A673 (cell line): ENCODE results near the gene GATAD2B. TPM values are rescaled to one million over a fixed set of nuclear protein-coding genes. Genes with fewer than 3 reads are reported as not detected.

Experiments
- BruUV-seq: library from RNA; stranded (reverse); fragments of 400-500 nt; replicated peaks from 2 replicates; lab custom pipeline; 2021; lab: Mats Ljungman, UMichigan
- CTCF ChIA-PET: fragments of 300-600 bp; sonication (Branson Sonifier 250); formaldehyde crosslinking; loops from one replicate; lab custom pipeline; 2022; ENCODE audit warnings: antibody characterized with exemption; lab: Charles Lee
- POLR2A ChIA-PET: fragments of 300-600 bp; sonication (Branson Sonifier 250); formaldehyde crosslinking; loops from one replicate; lab custom pipeline; 2022; ENCODE audit warnings: antibody characterized with exemption; ENCODE audit not compliant: low non-redundant PET; lab: Charles Lee
- DNase-seq: peaks from one replicate; pipeline ENCODE4 v3.0.0-alpha.2; 2015; ENCODE audit warnings: low spot score
- H3K27ac ChIP-seq: fragments of 200-600 bp; sonication (generic); 2 replicates; pipeline ENCODE4 v1.5.1; 2016; ENCODE audit warnings: mixed run types, low read depth, mild to moderate bottlenecking, mixed read lengths, antibody characterized with exemption, low read length; ENCODE audit not compliant: poor library complexity, severe bottlenecking
- H3K27me3 ChIP-seq: fragments of 200-600 bp; sonication (generic); replicated peaks from 2 replicates; pipeline ENCODE4 v1.6.1; 2017; ENCODE audit warnings: mixed run types, low read depth, mild to moderate bottlenecking, mixed read lengths, antibody characterized with exemption, low read length; ENCODE audit not compliant: insufficient read depth, poor library complexity
- H3K36me3 ChIP-seq: fragments of 200-600 bp; sonication (generic); 2 replicates; pipeline ENCODE4 v1.6.1; 2016; ENCODE audit warnings: mixed run types, mild to moderate bottlenecking, mixed read lengths, antibody characterized with exemption, low read length; ENCODE audit not compliant: insufficient read depth, poor library complexity, severe bottlenecking
- H3K4me1 ChIP-seq: fragments of 200-600 bp; sonication (generic); 2 replicates; pipeline ENCODE4 v1.6.1; 2017; ENCODE audit warnings: mixed run types, mild to moderate bottlenecking, mixed read lengths, antibody characterized with exemption, low read length; ENCODE audit not compliant: insufficient read depth, poor library complexity, severe bottlenecking
- H3K4me3 ChIP-seq: fragments of 200-600 bp; sonication (generic); 2 replicates; pipeline ENCODE4 v1.5.1; 2016; ENCODE audit warnings: low read depth, mixed run types, mild to moderate bottlenecking, mixed read lengths, low read length; ENCODE audit not compliant: poor library complexity, severe bottlenecking
- H3K9me3 ChIP-seq: fragments of 200-600 bp; sonication (generic); 2 replicates; pipeline ENCODE4 v1.6.1; 2016; ENCODE audit warnings: mixed run types, low read depth, mild to moderate bottlenecking, mixed read lengths, antibody characterized with exemption, low read length; ENCODE audit not compliant: poor library complexity, severe bottlenecking
- EZH2 ChIP-seq: fragments of 200-600 bp; sonication (generic); IDR thresholded peaks from 2 replicates; pipeline ENCODE4 v1.6.1; 2017; ENCODE audit warnings: borderline replicate concordance, low read depth, mild to moderate bottlenecking, mixed read lengths, antibody characterized with exemption, low read length; ENCODE audit not compliant: poor library complexity, severe bottlenecking
- intact Hi-C: fragments of 100-400 bp; cut with micrococcal nuclease; formaldehyde crosslinking; loops from one replicate; pipeline ENCODE4 v1.10.0; 2022; ENCODE audit not compliant: unreplicated experiment
- total RNA-seq: library from RNA; stranded (reverse); gene quantifications from 2 replicates; pipeline ENCODE4 v1.2.3, GENCODE V29; 2021
- TF ChIP-seq, protein P1 (sequence below): fragments of 300-800, 200-600 bp; sonication (generic); conservative IDR thresholded peaks from 2 replicates; pipeline ENCODE4 v1.5.1; 2017; ENCODE audit warnings: low read depth, mild to moderate bottlenecking, antibody characterized with exemption, low read length, moderate library complexity, mixed read lengths

Gene GATAD2B
- total RNA-seq, 1 experiment from 2014 or later = 58.8 TPM

GRCh38 chr1:153774026-153774595 is 148.7 kb downstream of the GATAD2B start:
- CTCF ChIA-PET = no interaction called here
- no peak for DNase-seq
- H3K27ac ChIP-seq = no peak overlapping the region
- no peaks in the 10 kb centered on the region for H3K9me3 ChIP-seq
- intact Hi-C loops = loop anchor here (10.0 kb wide), 1 partner anchor 259 kb away; no protein-coding TSS in a partner anchor
- H3K27me3 ChIP-seq = no peaks in the 10 kb centered on the region
- peaks cover 30% of the 10 kb centered on the region for H3K36me3 ChIP-seq
- no TSS peak for BruUV-seq
- no peak overlapping the region for H3K4me3 ChIP-seq
- TF ChIP-seq, protein P1, sequence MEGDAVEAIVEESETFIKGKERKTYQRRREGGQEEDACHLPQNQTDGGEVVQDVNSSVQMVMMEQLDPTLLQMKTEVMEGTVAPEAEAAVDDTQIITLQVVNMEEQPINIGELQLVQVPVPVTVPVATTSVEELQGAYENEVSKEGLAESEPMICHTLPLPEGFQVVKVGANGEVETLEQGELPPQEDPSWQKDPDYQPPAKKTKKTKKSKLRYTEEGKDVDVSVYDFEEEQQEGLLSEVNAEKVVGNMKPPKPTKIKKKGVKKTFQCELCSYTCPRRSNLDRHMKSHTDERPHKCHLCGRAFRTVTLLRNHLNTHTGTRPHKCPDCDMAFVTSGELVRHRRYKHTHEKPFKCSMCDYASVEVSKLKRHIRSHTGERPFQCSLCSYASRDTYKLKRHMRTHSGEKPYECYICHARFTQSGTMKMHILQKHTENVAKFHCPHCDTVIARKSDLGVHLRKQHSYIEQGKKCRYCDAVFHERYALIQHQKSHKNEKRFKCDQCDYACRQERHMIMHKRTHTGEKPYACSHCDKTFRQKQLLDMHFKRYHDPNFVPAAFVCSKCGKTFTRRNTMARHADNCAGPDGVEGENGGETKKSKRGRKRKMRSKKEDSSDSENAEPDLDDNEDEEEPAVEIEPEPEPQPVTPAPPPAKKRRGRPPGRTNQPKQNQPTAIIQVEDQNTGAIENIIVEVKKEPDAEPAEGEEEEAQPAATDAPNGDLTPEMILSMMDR = no peak
- TF ChIP-seq EZH2 = no peak
- peaks cover 14% of the 10 kb centered on the region for H3K4me1 ChIP-seq
- POLR2A ChIA-PET = no interaction called here

GRCh38 chr1:153773096-153773921 is 149.5 kb downstream of the GATAD2B start:
- TSS peak; percentile 79 for BruUV-seq
- intact Hi-C loops = loop anchor here (10.0 kb wide), 1 partner anchor 259 kb away; no protein-coding TSS in a partner anchor
- POLR2A ChIA-PET = no interaction called here

GRCh38 chr1:153771841-153772593 is 150.8 kb downstream of the GATAD2B start:
- TF ChIP-seq EZH2 = no peak
- TF ChIP-seq, protein P1 = peak; percentile 65
- intact Hi-C loops = loop anchor here (1.0 to 10.0 kb wide), 2 partner anchors 93 to 257 kb away; no protein-coding TSS in a partner anchor
- ChIA-PET CTCF (interaction anchor here (0.6 to 0.7 kb wide), 4 partner anchors 80 to 613 kb away, joined by 3 to 6 read pairs (median 4); no protein-coding TSS in a partner anchor), POLR2A (no interaction called here)
- Histone ChIP-seq H3K27ac (no peak overlapping the region), H3K36me3 (peaks cover 50% of the 10 kb centered on the region), H3K9me3 (no peaks in the 10 kb centered on the region), H3K4me1 (peaks cover 14% of the 10 kb centered on the region), H3K4me3 (no peak overlapping the region), H3K27me3 (no peaks in the 10 kb centered on the region)
- no TSS peak for BruUV-seq
- peak; percentile 39 for DNase-seq

More at GRCh38 chr1:153773096-153773921, 149.5 kb downstream of the GATAD2B start:
- Histone ChIP-seq H3K27ac (no peak overlapping the region), H3K36me3 (peaks cover 37% of the 10 kb centered on the region), H3K4me1 (peaks cover 14% of the 10 kb centered on the region), H3K27me3 (no peaks in the 10 kb centered on the region), H3K9me3 (no peaks in the 10 kb centered on the region), H3K4me3 (no peak overlapping the region)
- CTCF ChIA-PET = interaction anchor here (1.0 kb wide), 1 partner anchor 46 kb away, joined by 9 read pairs; the partner anchor contains the start of gene INTS3
- no peak for DNase-seq
- TF ChIP-seq, protein P1 = no peak
- TF ChIP-seq EZH2 = no peak
